Measurements from ENCODE around the gene RAX2.

The RAX2 gene

GRCh38 chr19:3814648-3815047, 42.6 kb upstream of the RAX2 start:
- Histone ChIP-seq H3K9ac (ENCODE audit: low read length) (no peak overlapping the region), H2BK120ac (ENCODE audit: insufficient read depth, low read length, poor library complexity) (no peak overlapping the region), H3K79me2 (ENCODE audit: control insufficient read depth, insufficient read depth, low read length, poor library complexity) (no peaks in the 10 kb centered on the region), H3K4ac (ENCODE audit: low read depth, low read length) (no peak overlapping the region), H3K27ac (ENCODE audit: low read depth, low read length) (no peak overlapping the region), H3K9me3 (ENCODE audit: insufficient read depth, low read depth, low read length) (peaks cover 3% of the 10 kb centered on the region), H3K36me3 (ENCODE audit: control insufficient read depth in 1 of 2, insufficient read depth in 2 of 2, low read length in 2 of 2) (no peaks in the 10 kb centered on the region), H3K4me3 (ENCODE audit: low read depth, low read length) (no peak overlapping the region), H2AFZ (ENCODE audit: insufficient read depth, low read length, poor library complexity) (no peak overlapping the region), H2BK5ac (ENCODE audit: low read depth, low read length, poor library complexity) (no peak overlapping the region), H3K23ac (ENCODE audit: low read length) (no peak overlapping the region), H4K91ac (ENCODE audit: low read depth, low read length) (no peak overlapping the region), H2BK12ac (ENCODE audit: low read length) (no peak overlapping the region), H3K4me2 (ENCODE audit: low read length) (no peak overlapping the region), H3K18ac (ENCODE audit: low read length) (no peak overlapping the region), H4K8ac (ENCODE audit: low read depth, low read length) (no peak overlapping the region), H2AK5ac (ENCODE audit: low read length) (no peak overlapping the region), H3K4me1 (ENCODE audit: control insufficient read depth in 1 of 2, insufficient read depth in 2 of 2, low read length in 2 of 2) (no peaks in the 10 kb centered on the region), H3K14ac (ENCODE audit: low read length) (no peak overlapping the region), H4K12ac (ENCODE audit: low read depth, low read length) (no peak overlapping the region), H3K79me1 (ENCODE audit: low read length) (no peaks in the 10 kb centered on the region), H3K27me3 (ENCODE audit: insufficient read depth, low read length) (no peaks in the 10 kb centered on the region)
- no peak for DNase-seq
- WGBS (ENCODE audit: extremely low coverage, insufficient coverage, insufficient read length) = no CpG with 5 or more reads among the region's 4 CpGs

GRCh38 chr19:3813473-3814392, 41.7 kb upstream of the RAX2 start:
- no peak overlapping the region for H2BK12ac ChIP-seq (ENCODE audit: low read length)
- no peak overlapping the region for H4K8ac ChIP-seq (ENCODE audit: low read depth, low read length)
- no peak for DNase-seq

GRCh38 chr19:3810708-3811355, 38.8 kb upstream of the RAX2 start:
- no peak overlapping the region for H4K12ac ChIP-seq (ENCODE audit: low read depth, low read length)
- no peak overlapping the region for H3K27ac ChIP-seq (ENCODE audit: low read depth, low read length)
- no peak overlapping the region for H2BK5ac ChIP-seq (ENCODE audit: low read depth, low read length, poor library complexity)
- WGBS (ENCODE audit: extremely low coverage, insufficient coverage, insufficient read length) = no CpG with 5 or more reads among the region's 38 CpGs
- no peaks in the 10 kb centered on the region for H3K36me3 ChIP-seq (ENCODE audit: control insufficient read depth in 1 of 2, insufficient read depth in 2 of 2, low read length in 2 of 2)
- H3K4ac ChIP-seq (ENCODE audit: low read depth, low read length) = no peak overlapping the region
- no peak overlapping the region for H3K4me3 ChIP-seq (ENCODE audit: low read depth, low read length)
- H3K27me3 ChIP-seq (ENCODE audit: insufficient read depth, low read length) = no peaks in the 10 kb centered on the region
- H4K8ac ChIP-seq (ENCODE audit: low read depth, low read length) = no peak overlapping the region
- no peaks in the 10 kb centered on the region for H3K79me1 ChIP-seq (ENCODE audit: low read length)
- no peaks in the 10 kb centered on the region for H3K79me2 ChIP-seq (ENCODE audit: control insufficient read depth, insufficient read depth, low read length, poor library complexity)
- no peak overlapping the region for H2BK120ac ChIP-seq (ENCODE audit: insufficient read depth, low read length, poor library complexity)
- no peak overlapping the region for H3K18ac ChIP-seq (ENCODE audit: low read length)
- H3K4me2 ChIP-seq (ENCODE audit: low read length) = no peak overlapping the region
- no peak overlapping the region for H2AFZ ChIP-seq (ENCODE audit: insufficient read depth, low read length, poor library complexity)
- no peak for DNase-seq
- H3K23ac ChIP-seq (ENCODE audit: low read length) = no peak overlapping the region
- H3K14ac ChIP-seq (ENCODE audit: low read length) = no peak overlapping the region
- no peak overlapping the region for H3K9ac ChIP-seq (ENCODE audit: low read length)
- H2BK12ac ChIP-seq (ENCODE audit: low read length) = no peak overlapping the region
- H3K4me1 ChIP-seq (ENCODE audit: control insufficient read depth in 1 of 2, insufficient read depth in 2 of 2, low read length in 2 of 2) = no peaks in the 10 kb centered on the region
- no peak overlapping the region for H4K91ac ChIP-seq (ENCODE audit: low read depth, low read length)
- no peak overlapping the region for H2AK5ac ChIP-seq (ENCODE audit: low read length)
- H3K9me3 ChIP-seq (ENCODE audit: insufficient read depth, low read depth, low read length) = peaks cover 6% of the 10 kb centered on the region

More at GRCh38 chr19:3813473-3814392, 41.7 kb upstream of the RAX2 start:
- Histone ChIP-seq H4K12ac (ENCODE audit: low read depth, low read length) (no peak overlapping the region), H3K9me3 (ENCODE audit: insufficient read depth, low read depth, low read length) (peaks cover 3% of the 10 kb centered on the region), H3K4ac (ENCODE audit: low read depth, low read length) (no peak overlapping the region), H2BK5ac (ENCODE audit: low read depth, low read length, poor library complexity) (no peak overlapping the region), H2BK120ac (ENCODE audit: insufficient read depth, low read length, poor library complexity) (no peak overlapping the region), H3K18ac (ENCODE audit: low read length) (no peak overlapping the region), H3K79me1 (ENCODE audit: low read length) (no peaks in the 10 kb centered on the region), H3K4me1 (ENCODE audit: control insufficient read depth in 1 of 2, insufficient read depth in 2 of 2, low read length in 2 of 2) (no peaks in the 10 kb centered on the region), H2AK5ac (ENCODE audit: low read length) (no peak overlapping the region), H3K9ac (ENCODE audit: low read length) (no peak overlapping the region), H2AFZ (ENCODE audit: insufficient read depth, low read length, poor library complexity) (no peak overlapping the region), H4K91ac (ENCODE audit: low read depth, low read length) (no peak overlapping the region), H3K79me2 (ENCODE audit: control insufficient read depth, insufficient read depth, low read length, poor library complexity) (no peaks in the 10 kb centered on the region), H3K27me3 (ENCODE audit: insufficient read depth, low read length) (no peaks in the 10 kb centered on the region), H3K14ac (ENCODE audit: low read length) (no peak overlapping the region), H3K23ac (ENCODE audit: low read length) (no peak overlapping the region), H3K27ac (ENCODE audit: low read depth, low read length) (no peak overlapping the region), H3K4me3 (ENCODE audit: low read depth, low read length) (no peak overlapping the region), H3K4me2 (ENCODE audit: low read length) (no peak overlapping the region), H3K36me3 (ENCODE audit: control insufficient read depth in 1 of 2, insufficient read depth in 2 of 2, low read length in 2 of 2) (no peaks in the 10 kb centered on the region)
- WGBS (ENCODE audit: extremely low coverage, insufficient coverage, insufficient read length) = no CpG with 5 or more reads among the region's 22 CpGs

DNA sequence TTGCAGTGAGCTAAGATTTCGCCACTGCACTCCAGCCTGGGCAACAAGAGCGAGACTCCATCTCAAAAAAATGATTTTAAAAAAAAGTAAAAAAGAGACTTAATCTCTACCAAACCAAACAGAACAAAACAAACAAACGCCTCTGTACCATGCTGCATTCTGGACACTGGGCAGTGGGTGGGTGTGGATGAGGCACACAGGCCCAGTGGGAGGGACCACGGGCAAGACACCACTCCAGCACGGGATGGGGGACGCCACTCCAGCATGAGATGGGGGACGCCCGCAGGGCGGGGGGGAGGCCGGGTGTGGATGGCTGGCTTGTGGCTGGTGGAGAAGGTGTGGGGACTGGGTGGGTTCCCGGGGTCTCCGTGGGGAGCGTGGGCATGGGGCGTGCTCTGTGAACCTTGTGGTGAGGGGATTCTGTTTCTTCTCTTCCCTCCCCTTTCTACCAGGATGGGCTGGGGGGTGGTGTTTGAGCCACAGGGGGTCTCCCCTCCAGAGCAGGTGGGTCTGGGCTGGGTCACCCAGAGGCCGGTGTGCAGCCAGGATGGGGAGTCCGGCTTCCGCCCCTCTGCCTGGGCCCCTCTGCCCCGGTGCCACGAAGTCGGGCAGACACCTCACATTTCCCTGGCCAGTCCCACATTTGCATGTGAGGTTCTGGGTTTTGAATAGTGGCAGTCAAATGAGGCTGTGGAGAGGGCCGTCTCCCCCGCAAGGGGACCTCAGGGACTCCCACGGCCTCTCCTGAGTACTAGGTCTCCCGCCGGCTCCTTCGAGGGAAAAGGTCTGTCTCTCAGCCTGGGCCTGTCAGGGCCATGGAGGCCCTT, 38.1 kb upstream of the RAX2 start:
- Histone ChIP-seq H3K4ac (ENCODE audit: low read depth, low read length) (no peak overlapping the region), H3K79me1 (ENCODE audit: low read length) (no peaks in the 10 kb centered on the region), H4K12ac (ENCODE audit: low read depth, low read length) (no peak overlapping the region), H3K27me3 (ENCODE audit: insufficient read depth, low read length) (no peaks in the 10 kb centered on the region), H2BK120ac (ENCODE audit: insufficient read depth, low read length, poor library complexity) (no peak overlapping the region), H3K23ac (ENCODE audit: low read length) (no peak overlapping the region), H2BK12ac (ENCODE audit: low read length) (no peak overlapping the region), H3K27ac (ENCODE audit: low read depth, low read length) (no peak overlapping the region), H3K18ac (ENCODE audit: low read length) (no peak overlapping the region), H3K79me2 (ENCODE audit: control insufficient read depth, insufficient read depth, low read length, poor library complexity) (no peaks in the 10 kb centered on the region), H2AFZ (ENCODE audit: insufficient read depth, low read length, poor library complexity) (no peak overlapping the region), H4K8ac (ENCODE audit: low read depth, low read length) (no peak overlapping the region), H2BK5ac (ENCODE audit: low read depth, low read length, poor library complexity) (no peak overlapping the region), H4K91ac (ENCODE audit: low read depth, low read length) (no peak overlapping the region), H3K9me3 (ENCODE audit: insufficient read depth, low read depth, low read length) (peaks cover 6% of the 10 kb centered on the region), H2AK5ac (ENCODE audit: low read length) (no peak overlapping the region), H3K9ac (ENCODE audit: low read length) (no peak overlapping the region), H3K14ac (ENCODE audit: low read length) (no peak overlapping the region), H3K4me1 (ENCODE audit: control insufficient read depth in 1 of 2, insufficient read depth in 2 of 2, low read length in 2 of 2) (no peaks in the 10 kb centered on the region), H3K4me2 (ENCODE audit: low read length) (no peak overlapping the region), H3K36me3 (ENCODE audit: control insufficient read depth in 1 of 2, insufficient read depth in 2 of 2, low read length in 2 of 2) (no peaks in the 10 kb centered on the region), H3K4me3 (ENCODE audit: low read depth, low read length) (no peak overlapping the region)
- no CpG with 5 or more reads among the region's 26 CpGs for WGBS (ENCODE audit: extremely low coverage, insufficient coverage, insufficient read length)
- DNase-seq = no peak

Measured in trophoblast cell (in vitro differentiated cells and primary cell).